Erythroblast (primary cell): ENCODE measurements around the gene UTRN.

Experiments used
- GATA1 ChIP-seq: IDR thresholded peaks from 2 replicates; pipeline ENCODE4 v1.6.1; 2011; ENCODE audit warnings: low read depth, mild to moderate bottlenecking, control low read depth, low read length, moderate library complexity
- POLR2A ChIP-seq: IDR thresholded peaks from 2 replicates; pipeline ENCODE4 v1.6.1; 2011; ENCODE audit warnings: mild to moderate bottlenecking, low read length

- TF ChIP-seq POLR2A (no peak), GATA1 (no peak)
These were observed 34.1 kb downstream of the UTRN start for GRCh38 chr6:144319211-144319610.
